Mesenteric fat pad (tissue), 1 donor: ENCODE results near the gene KRT78. TPM values are rescaled to one million over a fixed set of nuclear protein-coding genes. Genes with fewer than 3 reads are reported as not detected.
"Not testable (repeated sequence)": the region's sequence is repeated elsewhere in the genome, so short reads cannot be mapped to it uniquely, and the experiment has no call there.

ENCODE experiments used
- DNase-seq: peaks from one replicate; pipeline ENCODE4 v3.0.0-alpha.2; 2020; ENCODE audit warnings: low spot score
- long read RNA-seq: library from polyadenylated mRNA; unstranded; transcript quantifications from one replicate; pipeline ENCODE4 v2.0.0, GENCODE V29; 2020
- total RNA-seq: library from RNA; stranded (reverse); fragmentation: NEBNext Ultra II Directional; extraction: Animal tissue kit (Norgen Biotek cat#: 25700); gene quantifications from one replicate; pipeline ENCODE4 v1.2.1, GENCODE V29; 2021
- donor health status: DM: yes; HTN: yes; CAD: no.

Gene KRT78, protein sequence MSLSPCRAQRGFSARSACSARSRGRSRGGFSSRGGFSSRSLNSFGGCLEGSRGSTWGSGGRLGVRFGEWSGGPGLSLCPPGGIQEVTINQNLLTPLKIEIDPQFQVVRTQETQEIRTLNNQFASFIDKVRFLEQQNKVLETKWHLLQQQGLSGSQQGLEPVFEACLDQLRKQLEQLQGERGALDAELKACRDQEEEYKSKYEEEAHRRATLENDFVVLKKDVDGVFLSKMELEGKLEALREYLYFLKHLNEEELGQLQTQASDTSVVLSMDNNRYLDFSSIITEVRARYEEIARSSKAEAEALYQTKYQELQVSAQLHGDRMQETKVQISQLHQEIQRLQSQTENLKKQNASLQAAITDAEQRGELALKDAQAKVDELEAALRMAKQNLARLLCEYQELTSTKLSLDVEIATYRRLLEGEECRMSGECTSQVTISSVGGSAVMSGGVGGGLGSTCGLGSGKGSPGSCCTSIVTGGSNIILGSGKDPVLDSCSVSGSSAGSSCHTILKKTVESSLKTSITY
- total RNA-seq: not detected
- long read RNA-seq: 0 reads

GRCh38 chr12:52848661-52849255, at the start of gene KRT78:
KRT78 (minus strand) TSS chr12:52848994; CDS start chr12:52848930, 64 bp downstream.
- no peak for DNase-seq

- no peak for DNase-seq
Observed at GRCh38 chr12:52896190-52897100, 47.7 kb upstream of the KRT78 start.

DNA sequence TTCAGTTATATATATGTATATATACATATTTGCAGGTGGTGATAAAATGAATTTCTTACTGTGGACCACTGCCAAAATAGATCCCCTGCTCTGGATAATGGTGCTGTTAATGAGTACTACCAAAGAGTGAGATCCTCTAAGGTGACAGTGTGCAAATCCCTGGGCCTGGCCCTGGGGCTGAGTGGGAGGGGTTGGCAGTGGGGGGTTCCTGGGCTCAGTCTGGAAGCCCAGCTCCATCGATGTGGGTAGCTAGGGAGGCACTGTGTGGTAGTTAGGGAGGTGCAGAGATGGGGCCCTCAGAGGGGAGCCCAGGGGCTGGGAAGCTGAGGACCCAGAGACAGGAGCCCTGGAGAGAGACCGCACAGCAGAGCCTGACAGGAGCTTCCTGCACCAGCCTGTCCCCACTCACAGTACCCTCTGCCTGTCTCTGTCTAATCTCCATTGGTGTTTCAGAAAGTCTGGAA, 47.0 kb upstream of the KRT78 start:
- no peak for DNase-seq

DNA sequence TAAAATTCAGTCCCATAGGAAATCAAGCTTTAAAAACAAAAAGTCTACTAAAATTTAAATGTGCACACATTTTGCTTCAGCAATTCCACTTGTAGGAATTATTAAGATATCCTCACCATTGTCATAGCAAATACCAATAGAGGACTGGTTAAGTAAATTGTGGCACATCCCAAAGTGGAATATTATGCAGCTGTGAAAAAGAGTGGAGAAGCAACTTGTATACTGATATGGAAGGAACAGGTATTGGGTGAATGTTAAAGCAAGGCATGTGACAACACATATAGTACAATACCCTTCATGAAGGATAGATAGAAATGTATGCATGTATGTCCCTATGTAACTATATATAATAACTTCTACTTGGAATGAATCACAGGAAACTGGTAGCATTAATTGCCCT, 44.2 kb upstream of the KRT78 start:
- DNase-seq: no peak

- no peak for DNase-seq
Observed at GRCh38 chr12:52892207-52892852, 43.5 kb upstream of the KRT78 start.

- DNase-seq: no peak
Observed at GRCh38 chr12:52891044-52891443, 42.2 kb upstream of the KRT78 start.

DNA sequence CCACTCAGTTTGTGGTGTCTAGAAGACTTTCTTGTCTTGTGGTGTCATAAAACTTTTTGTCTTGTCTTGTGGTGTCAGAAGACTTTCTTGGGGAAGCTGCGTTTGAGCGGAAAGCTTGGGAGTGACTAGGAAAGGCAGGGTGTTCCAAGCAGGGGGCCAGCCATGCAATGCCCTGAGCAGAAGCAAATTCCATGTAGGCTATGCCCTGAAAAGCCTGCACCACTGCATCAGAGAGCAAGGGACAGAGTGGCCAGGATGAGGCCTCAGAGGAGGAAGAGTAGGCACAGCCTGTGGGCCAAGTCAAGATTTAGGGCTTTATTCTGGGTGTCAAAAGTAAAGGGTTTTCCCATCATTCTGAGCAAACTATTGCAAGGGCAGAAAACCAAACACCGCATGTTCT, 41.6 kb upstream of the KRT78 start:
- DNase-seq: no peak

DNA sequence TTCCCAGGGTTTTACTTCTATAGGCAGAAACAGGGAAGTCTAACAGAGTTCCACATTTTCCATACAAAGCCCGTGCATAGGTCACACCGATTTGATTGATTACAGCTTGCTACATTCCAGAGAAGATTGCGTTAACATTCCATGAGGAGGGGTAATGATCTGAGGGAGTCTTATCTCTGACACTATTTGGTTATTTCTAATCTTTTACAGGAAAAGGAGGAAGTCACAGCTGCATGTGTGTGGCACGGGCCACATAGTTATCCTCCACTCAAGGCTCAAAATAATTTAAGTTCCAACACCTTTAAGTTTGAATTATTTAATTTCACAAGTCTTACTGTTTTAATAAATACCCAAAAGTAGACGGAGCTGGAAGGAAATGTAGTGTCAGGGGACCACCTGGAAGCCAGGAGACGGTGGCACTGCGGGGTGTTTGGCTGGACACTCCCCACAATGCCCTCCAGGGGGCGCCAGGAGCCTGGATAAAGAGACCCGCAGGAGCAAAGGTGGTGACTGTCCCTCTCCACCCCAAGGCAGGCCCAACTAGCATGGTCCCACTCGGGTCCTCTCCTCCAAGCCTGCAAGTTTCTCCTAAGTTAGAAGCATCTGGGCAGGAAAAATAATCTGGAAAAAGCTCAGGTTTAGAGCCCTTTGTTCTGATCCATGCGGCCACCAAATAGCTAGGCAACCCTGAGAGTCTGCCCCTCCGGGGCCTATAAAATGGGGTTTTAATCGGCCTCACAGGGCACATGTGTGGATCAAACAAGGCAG, 35.9 kb upstream of the KRT78 start:
- DNase-seq: no peak

GRCh38 chr12:52880499-52880898, 31.7 kb upstream of the KRT78 start:
- DNase-seq: not testable (repeated sequence)

DNA sequence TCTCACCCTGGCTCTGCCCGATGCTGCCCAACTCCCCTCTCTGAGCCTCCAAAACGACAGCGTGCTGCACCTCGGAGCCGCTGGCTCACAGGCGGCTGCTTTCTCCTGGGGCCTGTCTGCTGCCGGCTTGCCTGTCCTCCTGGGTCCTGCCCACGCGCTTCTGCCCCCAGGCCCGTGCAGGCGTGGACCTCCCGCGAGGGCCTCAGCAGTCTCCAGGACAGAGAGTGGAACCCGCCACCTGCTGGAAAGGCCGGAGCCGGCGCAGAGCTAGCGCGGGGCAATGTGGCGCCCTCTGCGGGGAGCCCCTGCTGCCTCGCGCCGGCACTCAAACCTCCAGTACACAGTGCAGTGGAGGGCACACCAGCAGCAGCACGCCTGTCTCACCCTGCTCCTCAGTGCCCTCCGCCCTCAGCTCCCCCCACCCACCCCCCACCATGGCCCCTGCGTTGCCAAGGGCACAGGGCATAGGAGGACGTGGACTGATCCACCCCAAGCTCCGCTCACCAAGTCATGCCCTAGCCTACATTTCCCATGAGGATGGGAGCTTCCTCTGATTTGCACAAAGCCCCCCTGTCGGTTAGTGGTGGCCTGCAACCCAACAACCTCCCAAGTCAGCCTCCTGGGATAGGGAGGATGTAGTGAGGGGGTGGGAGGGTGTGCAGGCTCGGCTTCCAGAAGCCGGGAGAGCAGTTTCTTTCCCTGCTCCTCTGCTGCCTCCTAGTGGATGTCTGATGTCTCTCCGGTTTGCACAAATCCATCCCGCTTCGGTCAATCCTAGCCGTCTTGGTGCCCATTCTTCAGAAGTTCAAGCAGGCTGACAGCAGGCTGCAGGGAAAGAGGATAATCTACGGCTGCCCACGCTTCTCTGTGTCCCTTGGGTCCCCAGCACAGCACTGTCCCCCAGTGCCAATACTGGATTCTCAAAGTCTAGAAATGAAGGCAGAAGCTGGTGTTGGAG, 30.9 kb upstream of the KRT78 start:
- DNase-seq: no peak

DNA sequence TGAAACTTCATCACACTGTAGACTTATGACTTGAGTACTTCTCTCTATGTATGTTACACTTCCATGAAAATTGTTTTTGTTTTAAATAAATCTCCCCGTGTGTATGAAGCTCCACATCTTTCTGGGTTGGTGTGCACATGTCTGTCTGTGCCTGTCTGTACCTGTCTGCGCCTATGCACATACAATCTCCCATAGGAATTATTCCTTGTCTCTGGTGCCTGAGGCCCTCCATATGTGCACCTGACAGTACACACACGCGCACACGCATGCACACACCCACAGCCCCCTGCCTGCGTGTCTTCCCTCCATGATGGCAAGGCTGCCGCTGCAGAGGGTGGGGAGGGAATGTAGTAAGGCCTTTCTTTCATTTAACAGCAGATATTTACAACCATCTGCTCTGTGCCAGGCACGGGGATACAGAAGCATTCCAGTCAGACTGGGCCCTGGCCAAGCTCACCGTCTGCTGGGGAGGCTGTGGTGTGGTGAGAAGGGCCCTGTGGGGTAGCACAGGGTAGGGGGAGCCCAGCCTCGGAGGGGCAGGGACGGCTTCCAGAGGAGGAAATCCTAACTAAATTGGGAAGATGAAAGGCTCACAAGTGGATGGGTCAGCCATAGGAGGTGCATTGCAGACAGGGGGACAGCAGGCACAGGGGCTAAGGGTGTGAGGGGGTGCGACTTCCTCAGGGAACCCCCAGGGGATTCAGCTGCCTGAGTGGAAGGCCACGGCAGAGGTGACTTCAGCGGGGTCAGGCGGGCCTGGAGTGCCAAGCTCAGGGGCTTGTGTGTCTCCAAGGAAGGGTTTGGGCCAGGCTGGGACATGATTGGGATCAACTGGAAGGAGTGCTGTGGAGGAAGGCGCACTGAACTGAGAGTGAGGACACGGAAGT, 30.0 kb upstream of the KRT78 start:
- no peak for DNase-seq

GRCh38 chr12:52877242-52877641, 28.4 kb upstream of the KRT78 start:
- no peak for DNase-seq

DNA sequence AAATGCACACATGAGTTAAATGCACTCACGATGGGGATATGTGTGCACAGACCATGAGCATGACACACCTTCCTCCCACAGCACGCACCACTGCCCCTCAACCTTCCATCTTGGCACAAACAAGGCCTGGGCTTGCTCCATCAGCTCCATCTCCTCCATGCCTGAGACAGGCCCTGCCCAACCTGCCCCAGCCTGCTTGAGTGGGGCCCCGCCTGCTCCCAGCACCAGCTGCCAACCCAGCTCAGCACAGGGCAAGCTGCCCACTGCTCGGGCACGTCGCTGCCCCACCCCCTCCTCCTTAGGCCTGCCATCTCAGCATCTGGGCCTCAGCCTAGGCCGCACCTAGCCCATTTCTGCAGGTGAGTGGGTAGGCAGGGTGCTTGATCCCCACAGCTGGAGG, 27.6 kb upstream of the KRT78 start:
- DNase-seq: no peak

DNA sequence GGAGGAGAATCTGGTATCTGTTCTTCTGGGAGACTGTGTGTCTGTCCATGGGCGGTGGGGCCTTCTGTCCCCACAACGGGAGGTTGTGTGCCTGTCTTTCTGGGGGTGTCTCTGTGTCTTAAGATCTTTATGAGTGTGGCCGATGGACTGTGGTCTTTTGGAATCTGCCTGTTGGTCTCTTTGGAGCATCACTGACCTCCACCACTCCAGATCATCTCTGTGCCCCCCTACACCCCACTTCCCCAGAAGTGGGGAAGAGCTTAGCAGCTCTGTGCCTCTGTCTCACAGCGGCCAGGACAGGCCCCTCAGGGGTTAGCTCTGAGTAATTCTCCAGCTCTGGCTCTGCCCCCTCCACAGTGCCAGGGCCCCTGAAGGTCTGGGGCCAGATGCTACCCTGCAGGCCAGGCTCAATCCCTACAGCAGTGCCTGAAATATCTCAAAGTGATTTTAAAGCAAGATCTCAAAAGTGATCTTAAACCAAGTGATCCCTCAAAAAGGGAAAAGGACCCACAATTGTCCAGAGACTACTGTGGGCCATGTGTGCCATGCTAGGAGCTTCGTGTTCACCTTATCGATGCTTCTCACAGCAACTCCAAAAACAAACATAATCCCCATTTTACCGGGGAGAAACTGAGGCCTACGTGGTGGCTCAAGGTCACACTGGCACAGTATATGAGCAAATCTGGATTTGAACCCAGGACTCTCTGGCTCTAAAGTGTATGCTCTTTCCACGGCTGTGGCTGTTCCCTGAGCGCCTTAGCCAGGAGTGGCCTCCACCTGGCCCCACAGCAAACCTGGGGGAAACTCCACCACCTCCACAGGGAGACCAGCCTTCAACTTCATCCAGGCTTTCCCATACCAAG, 26.0 kb upstream of the KRT78 start:
- no peak for DNase-seq

DNA sequence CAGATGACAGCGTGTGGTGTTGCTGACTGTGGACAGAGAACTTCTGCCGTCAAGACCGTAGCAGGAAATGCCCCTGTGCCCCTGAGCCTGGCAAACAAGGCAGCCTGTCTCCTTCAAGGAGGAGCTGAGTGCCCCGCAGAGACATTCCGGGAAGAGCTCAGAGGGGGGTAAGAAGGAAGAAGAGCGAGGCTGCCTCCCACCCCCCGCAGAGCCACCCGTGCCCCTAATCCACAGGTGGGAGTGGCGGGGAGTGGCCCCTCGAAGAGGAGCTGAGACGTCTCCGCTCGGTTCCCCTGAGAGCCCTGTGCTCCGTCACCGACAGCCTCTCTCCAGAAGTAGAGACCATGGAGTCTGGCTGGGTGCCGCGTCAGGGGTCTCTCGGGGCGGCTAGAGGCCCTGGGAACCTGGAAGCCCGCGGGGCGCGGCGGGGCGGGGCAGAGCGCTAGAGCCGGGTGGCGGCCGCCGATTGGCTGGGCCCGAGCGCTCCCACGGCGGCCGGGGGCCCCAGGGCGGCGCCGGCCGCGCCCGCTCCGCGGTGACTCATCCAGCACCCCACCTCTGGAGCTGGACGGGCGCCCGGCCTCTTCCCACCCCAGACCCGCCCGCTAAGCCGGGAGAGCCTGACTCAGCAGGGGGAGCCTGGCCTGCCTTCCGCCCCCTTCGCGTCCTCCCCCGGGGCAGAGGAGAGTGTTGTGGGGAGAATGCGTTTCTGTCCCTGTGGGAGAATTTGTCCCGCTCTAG, 25.2 kb upstream of the KRT78 start:
- peak; percentile 95 for DNase-seq

DNA sequence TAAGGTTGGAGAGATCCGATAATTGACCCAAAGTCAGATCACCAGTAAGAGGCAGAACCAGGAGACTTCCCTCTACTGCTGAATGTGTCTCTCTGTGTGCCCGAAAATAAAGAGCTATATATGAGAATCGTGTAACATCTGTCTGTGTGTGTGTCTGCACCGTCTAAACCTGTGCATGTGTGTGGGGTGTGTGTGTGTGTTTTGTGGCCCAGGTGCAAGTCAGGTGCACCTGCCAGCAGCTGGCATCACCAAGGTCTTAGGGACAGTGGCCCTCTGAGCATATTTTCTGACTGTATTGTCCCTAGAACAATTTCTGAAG, 24.7 kb upstream of the KRT78 start:
- no peak for DNase-seq
